Stimulated activated CD4-positive, alpha-beta T cell treated with anti-CD3 and anti-CD28 coated beads, TNF-alpha, amount 100 ng/mL, for 4 hours (primary cell): Measurements from ENCODE around the gene HTR3E.

Experiments used
- DNase-seq, 3 experiments: peaks; one replicate each; pipeline ENCODE4 v3.0.0-alpha.2; 2020; ENCODE audit warnings: low read depth in 3 of 3

The HTR3E gene

DNA sequence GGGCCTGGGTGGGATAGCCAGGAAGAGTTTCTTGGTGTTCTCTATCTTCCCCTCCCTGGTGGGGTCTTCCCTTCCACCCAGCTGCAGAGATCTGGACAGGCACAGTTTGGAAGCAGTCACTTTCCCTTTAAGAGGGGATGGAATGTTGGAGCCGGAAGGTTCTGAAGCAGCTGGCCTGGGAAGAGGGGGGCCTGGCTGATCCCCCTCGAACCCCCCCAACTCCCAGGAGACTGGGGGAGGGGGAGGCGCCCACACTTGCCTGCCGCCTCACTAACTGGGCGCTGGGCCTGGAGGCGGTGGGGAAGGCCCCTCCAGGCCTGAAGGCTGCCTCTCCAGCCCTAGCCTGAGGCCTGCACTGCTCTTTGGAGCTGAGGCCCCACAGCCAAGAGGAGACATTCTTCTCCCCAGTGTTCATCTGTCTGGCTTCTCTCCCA is 59.7 kb downstream of the HTR3E start:
- no peak for DNase-seq
